H1 (cell line): ENCODE data around the gene CACNA2D1. TPM values are rescaled to one million over a fixed set of nuclear protein-coding genes. Genes with fewer than 3 reads are reported as not detected.

Experiments
- EP300 ChIP-seq, 2 experiments: IDR thresholded peaks; 1 replicate in 1 of 2; 2 replicates in 1 of 2; pipeline ENCODE4 v1.6.1; 2011 to 2012; ENCODE audit warnings: low read depth in 2 of 2, low read length in 2 of 2, mild to moderate bottlenecking in 2 of 2, borderline replicate concordance in 1 of 2, inconsistent platforms in 1 of 2, moderate library complexity in 1 of 2
- GABPA ChIP-seq: IDR thresholded peaks from 2 replicates; pipeline ENCODE4 v1.6.1; 2011; ENCODE audit warnings: mild to moderate bottlenecking, low read length, moderate library complexity, borderline replicate concordance; ENCODE audit not compliant: insufficient read depth
- HDAC2 ChIP-seq, 2 experiments: fragments of 300-600 bp in 1 of 2; sonication (generic) in 1 of 2; IDR thresholded peaks; 2 replicates each; pipeline ENCODE4 v1.6.1; 2011 to 2012; ENCODE audit warnings: low read depth in 2 of 2, low read length in 2 of 2, mild to moderate bottlenecking in 2 of 2, moderate library complexity in 2 of 2, borderline replicate concordance in 1 of 2, inconsistent platforms in 1 of 2
- POLR2A ChIP-seq, 2 experiments: IDR thresholded peaks; 1 replicate in 1 of 2; 2 replicates in 1 of 2; pipeline ENCODE4 v1.6.1; 2011; ENCODE audit warnings: low read depth in 2 of 2, low read length in 2 of 2, mild to moderate bottlenecking in 2 of 2; ENCODE audit errors: control extremely low read depth in 1 of 2
- SP4 ChIP-seq: IDR thresholded peaks from 2 replicates; pipeline ENCODE4 v1.6.1; 2012; ENCODE audit warnings: low read length, inconsistent platforms
- SRF ChIP-seq: IDR thresholded peaks from 2 replicates; pipeline ENCODE4 v1.6.1; 2011; ENCODE audit warnings: mild to moderate bottlenecking, low read depth, low read length, moderate library complexity
- TAF1 ChIP-seq: IDR thresholded peaks from 2 replicates; pipeline ENCODE4 v1.6.1; 2011; ENCODE audit warnings: mild to moderate bottlenecking, low read depth, low read length
- polyA plus RNA-seq, 7 experiments: library from polyadenylated mRNA; depleted of rRNA in 3 of 7; stranded (reverse) in 5 of 7; unstranded in 2 of 7; fragments of >200 nt in 5 of 7; fragments of 200-250 nt in 2 of 7; gene quantifications; 1 replicate in 5 of 7; 2 replicates in 1 of 7; 4 replicates in 1 of 7; pipeline versions ENCODE4 v1.2.1 to v1.2.3, GENCODE V29; 2011 to 2013; ENCODE audit warnings: missing spikeins in 2 of 7, mixed read lengths in 2 of 7
- total RNA-seq: library from RNA; stranded (reverse); fragmentation: NEBNext Ultra II Directional; extraction: Animal tissue kit (Norgen Biotek cat#: 25700); gene quantifications from 2 replicates; pipeline ENCODE4 v1.2.1, GENCODE V29; 2021

The CACNA2D1 gene
- total and polyA plus RNA-seq, 2 of the 8 experiments (the other 6 are each of a cell fraction or from before 2014, with no cell fraction given), result 4.3 to 27.3 TPM

DNA sequence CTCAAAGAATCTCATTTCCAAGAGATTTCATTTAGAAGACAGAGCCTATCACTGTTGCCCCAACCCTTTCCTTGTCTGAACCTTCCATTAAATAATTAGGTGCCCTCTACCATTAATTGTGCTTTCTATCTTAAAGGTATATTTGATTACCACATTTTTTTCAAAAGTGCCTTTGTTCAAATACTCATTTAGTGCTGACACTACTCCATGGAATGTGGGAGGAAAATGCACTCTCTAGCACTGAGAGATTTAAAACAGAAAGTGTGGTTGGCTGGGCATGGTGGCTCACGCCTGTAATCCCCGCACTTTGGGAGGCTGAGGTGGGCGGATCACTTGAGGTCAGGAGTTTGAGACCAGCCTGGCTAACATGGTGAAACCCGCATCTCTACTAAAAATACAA lies 119.8 kb downstream of the CACNA2D1 start (continued):
- TF ChIP-seq HDAC2 (IDR thresholded peaks at IDR 0.05; ENCODE audit: borderline replicate concordance in 1 of 2, low read depth in 2 of 2, low read length in 2 of 2), result no peak
- TF ChIP-seq POLR2A (IDR thresholded peaks at IDR 0.05; ENCODE audit: control extremely low read depth in 1 of 2, low read depth in 2 of 2, low read length in 2 of 2), result no peak
- TF ChIP-seq SRF, result no peak
- TF ChIP-seq GABPA, result no peak
- TF ChIP-seq TAF1, result no peak
- no peak for TF ChIP-seq EP300 (IDR thresholded peaks at IDR 0.05; ENCODE audit: borderline replicate concordance in 1 of 2, low read depth in 2 of 2, low read length in 2 of 2)
- no peak for TF ChIP-seq SP4
